Muscle layer of duodenum (tissue), 2 donors: Measurements from ENCODE around the gene TPO.
"Not testable (repeated sequence)": the region's sequence is repeated elsewhere in the genome, so short reads cannot be mapped to it uniquely, and the experiment has no call there.

Experiments
- H3K27ac ChIP-seq: one replicate; pipeline ENCODE4 v1.7.0; 2013; ENCODE audit warnings: mild to moderate bottlenecking, low read length
- H3K27me3 ChIP-seq: one replicate; pipeline ENCODE4 v1.7.0; 2013; ENCODE audit warnings: low read depth, mild to moderate bottlenecking, control low read depth, low read length
- H3K36me3 ChIP-seq, 2 donors: one replicate each; pipeline ENCODE4 v1.7.0; 2013; ENCODE audit warnings: low read length in 2 of 2, control low read depth in 1 of 2, mild to moderate bottlenecking in 1 of 2; ENCODE audit not compliant: insufficient read depth in 2 of 2, control insufficient read depth in 1 of 2
- H3K4me1 ChIP-seq, 2 donors: one replicate each; pipeline ENCODE4 v1.7.0; 2013; ENCODE audit warnings: low read length in 2 of 2, mild to moderate bottlenecking in 2 of 2, control low read depth in 1 of 2, moderate library complexity in 1 of 2; ENCODE audit not compliant: insufficient read depth in 2 of 2, control insufficient read depth in 1 of 2
- H3K4me3 ChIP-seq, 2 donors: one replicate each; pipeline ENCODE4 v1.7.0; 2013; ENCODE audit warnings: low read length in 2 of 2, low read depth in 1 of 2, mild to moderate bottlenecking in 1 of 2
- H3K9me3 ChIP-seq, 2 donors: one replicate each; pipeline ENCODE4 v1.7.0; 2013; ENCODE audit warnings: low read length in 2 of 2, control low read depth in 1 of 2, mild to moderate bottlenecking in 1 of 2; ENCODE audit not compliant: control insufficient read depth in 1 of 2
- donor health status: healthy.

TPO gene

GRCh38 chr2:1387954-1388725, 25.1 kb upstream of the TPO start:
- not testable (repeated sequence) for H3K27ac ChIP-seq, H3K4me1 ChIP-seq, H3K36me3 ChIP-seq, H3K27me3 ChIP-seq, H3K9me3 ChIP-seq, H3K4me3 ChIP-seq

DNA sequence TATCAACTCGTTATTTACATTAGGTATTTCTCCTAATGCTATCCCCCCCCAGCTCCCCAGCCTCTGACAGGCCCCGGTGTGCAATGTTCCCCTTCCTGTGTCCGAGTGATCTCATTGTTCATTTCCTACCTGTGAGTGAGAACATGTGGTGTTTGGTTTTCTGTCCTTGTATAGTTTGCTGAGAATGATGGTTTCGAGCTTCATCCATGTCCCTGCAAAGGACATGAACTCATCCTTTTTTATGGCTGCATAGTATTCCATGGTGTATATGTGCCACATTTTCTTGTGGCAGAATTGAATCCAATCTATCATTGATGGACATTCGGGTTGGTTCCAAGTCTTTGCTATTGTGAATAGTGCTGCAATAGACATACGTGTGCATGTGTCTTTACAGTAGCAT, 23.1 kb upstream of the TPO start:
- not testable (repeated sequence) for H3K36me3 ChIP-seq, H3K4me3 ChIP-seq, H3K4me1 ChIP-seq, H3K27ac ChIP-seq, H3K9me3 ChIP-seq, H3K27me3 ChIP-seq

DNA sequence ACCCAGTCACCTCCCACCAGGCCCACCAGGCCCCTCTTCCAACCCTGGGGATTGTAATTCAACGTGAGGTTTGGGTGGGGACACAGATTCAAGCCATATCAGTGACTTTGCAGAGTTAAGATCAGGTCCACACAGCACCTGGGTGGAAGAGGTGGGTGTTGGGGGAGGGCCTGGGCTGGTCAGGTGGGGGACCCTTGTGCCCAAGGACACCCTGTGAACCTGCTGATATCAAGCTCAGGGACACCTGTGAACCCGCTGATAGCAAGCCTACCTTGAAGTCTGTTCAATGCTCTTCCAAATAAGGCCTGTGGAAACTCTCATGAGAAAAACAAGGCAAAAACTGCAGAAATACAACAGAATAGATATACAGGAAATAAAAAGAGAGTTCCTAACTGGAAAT, 19.9 kb upstream of the TPO start:
- Histone ChIP-seq H3K27me3 (no peaks in the 10 kb centered on the region), H3K36me3 (no peaks in the 10 kb centered on the region), H3K4me1 (no peaks in the 10 kb centered on the region), H3K4me3 (no peak overlapping the region), H3K9me3 (no peaks in the 10 kb centered on the region), H3K27ac (no peak overlapping the region)

DNA sequence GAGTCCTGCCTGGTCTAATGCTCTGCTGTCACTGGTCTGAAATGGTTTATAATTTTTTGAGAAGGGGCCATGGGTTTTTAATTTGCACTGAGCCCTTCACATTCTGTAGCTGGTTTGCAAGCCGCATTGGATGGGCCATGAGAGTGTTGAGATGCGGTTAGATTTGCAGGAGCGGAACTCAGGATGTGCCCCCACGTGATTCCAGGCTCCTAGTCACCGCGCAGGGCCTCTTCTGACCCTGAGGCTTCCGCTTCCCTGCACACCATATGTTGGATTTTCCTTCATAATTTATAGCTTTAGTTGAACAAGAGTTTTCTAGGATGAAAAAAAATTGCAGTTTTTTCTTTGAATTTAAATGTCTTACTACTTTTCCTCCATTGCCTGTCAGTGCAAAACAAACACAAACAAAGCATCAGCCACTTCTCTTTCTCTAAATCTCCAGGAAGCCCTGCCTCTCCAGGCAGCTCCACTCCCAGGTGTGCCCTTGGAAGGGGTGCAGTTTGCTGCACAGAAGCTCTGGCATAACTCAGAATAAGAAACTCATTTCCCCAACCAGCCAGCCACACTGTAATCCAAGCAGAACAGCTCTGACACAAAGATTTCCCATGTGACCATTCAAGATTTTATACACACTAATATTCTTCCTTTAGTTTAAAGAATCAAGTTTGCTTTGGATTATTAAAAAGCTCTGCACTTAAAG, 18.4 kb upstream of the TPO start:
- no peaks in the 10 kb centered on the region for H3K27me3 ChIP-seq
- H3K36me3 ChIP-seq, result no peaks in the 10 kb centered on the region
- H3K4me1 ChIP-seq, result no peaks in the 10 kb centered on the region
- H3K27ac ChIP-seq, result no peak overlapping the region
- no peak overlapping the region for H3K4me3 ChIP-seq
- no peaks in the 10 kb centered on the region for H3K9me3 ChIP-seq

DNA sequence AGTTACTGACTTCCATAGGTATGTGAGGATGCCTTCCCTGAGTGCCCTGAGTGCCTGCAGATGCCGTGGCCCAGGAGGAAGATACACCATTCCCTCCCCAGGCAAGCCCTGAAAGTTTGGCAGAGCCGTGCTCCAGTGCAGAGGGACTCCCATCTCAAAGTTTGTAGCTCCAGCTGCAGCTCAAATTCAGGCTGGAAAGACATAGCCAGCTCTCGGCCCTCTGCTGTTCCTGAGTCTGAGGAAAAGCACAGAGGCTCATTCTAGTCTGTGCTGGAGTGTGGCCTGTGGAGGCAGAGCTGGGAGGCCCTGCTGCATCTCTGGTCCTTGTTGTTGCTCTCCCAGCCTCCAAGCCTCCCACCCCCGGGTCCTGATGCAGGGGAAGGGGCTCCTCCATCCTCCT, 15.9 kb upstream of the TPO start:
- Histone ChIP-seq H3K9me3 (no peaks in the 10 kb centered on the region), H3K36me3 (no peaks in the 10 kb centered on the region), H3K27me3 (no peaks in the 10 kb centered on the region), H3K4me1 (no peaks in the 10 kb centered on the region), H3K4me3 (no peak overlapping the region), H3K27ac (no peak overlapping the region)

DNA sequence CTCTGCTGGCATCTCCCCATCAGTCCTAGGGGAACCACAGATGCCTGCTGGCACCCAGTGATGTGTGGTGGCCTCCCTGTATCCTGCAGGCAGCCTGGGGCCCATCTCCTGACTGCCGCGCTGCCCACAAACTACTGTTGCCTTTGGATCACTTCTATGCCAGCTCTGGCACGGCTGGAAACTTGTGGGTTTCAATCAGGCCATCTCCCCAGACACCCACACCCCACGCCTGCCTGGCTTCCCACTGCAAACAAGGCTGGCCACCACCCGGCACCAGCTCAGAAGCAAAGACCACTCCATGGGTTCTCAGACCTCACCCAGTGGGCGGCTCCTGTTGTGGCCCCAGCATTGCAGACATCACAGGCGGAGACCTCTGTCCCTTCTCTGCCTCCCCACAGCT, 15.1 kb upstream of the TPO start:
- Histone ChIP-seq H3K27ac (no peak overlapping the region), H3K9me3 (no peaks in the 10 kb centered on the region)

GRCh38 chr2:1400943-1401735, 12.1 kb upstream of the TPO start:
- Histone ChIP-seq H3K9me3 (no peaks in the 10 kb centered on the region), H3K27ac (no peak overlapping the region)

More for the DNA sequence above, 15.1 kb upstream of the TPO start:
- Histone ChIP-seq H3K4me3 (no peak overlapping the region), H3K4me1 (no peaks in the 10 kb centered on the region), H3K27me3 (no peaks in the 10 kb centered on the region), H3K36me3 (no peaks in the 10 kb centered on the region)

DNA sequence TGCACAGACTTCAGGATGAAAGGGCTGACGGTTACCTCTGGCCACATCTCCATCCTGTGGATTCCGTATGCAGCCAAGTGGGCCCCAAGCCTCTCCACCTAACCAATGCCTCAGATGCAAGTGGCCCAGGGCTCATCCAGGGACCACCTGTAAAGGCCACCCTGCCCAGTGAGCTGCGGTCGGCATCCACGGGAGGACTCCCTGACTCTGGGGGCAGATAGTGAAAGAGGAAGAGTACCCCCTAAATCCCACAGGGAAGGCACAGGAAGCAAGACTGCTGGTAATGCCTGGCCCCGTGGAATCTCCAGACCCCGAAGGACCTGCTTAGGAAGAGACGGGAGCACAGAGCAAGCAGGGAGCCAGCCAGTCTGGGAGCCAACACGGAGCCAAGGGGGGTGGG, 11.2 kb upstream of the TPO start:
- Histone ChIP-seq H3K27ac (no peak overlapping the region), H3K36me3 (no peaks in the 10 kb centered on the region), H3K9me3 (no peaks in the 10 kb centered on the region), H3K4me1 (no peaks in the 10 kb centered on the region), H3K4me3 (no peak overlapping the region), H3K27me3 (no peaks in the 10 kb centered on the region)

More at GRCh38 chr2:1400943-1401735, 12.1 kb upstream of the TPO start:
- Histone ChIP-seq H3K4me1 (no peaks in the 10 kb centered on the region), H3K36me3 (no peaks in the 10 kb centered on the region), H3K27me3 (no peaks in the 10 kb centered on the region), H3K4me3 (no peak overlapping the region)

DNA sequence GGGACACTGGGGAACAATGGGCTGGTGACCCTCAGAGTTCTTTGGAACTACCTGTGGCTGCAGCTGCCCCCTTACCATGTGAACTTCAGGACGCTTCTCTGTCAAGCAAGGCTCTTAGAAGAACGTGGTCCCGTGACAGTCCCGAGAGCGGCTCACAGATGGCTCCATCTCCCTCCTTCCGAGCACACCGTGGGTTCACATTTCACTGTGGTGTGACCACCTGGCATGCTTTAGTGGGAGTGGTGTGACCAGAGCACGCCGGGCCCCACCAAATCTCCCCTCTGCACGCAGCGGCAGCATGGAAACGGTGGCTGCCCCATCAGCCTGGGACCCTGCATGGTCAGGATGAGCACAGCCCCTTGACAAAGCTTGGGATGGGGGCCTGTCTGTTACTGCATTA, 9.7 kb upstream of the TPO start:
- H3K4me3 ChIP-seq, result no peak overlapping the region
- no peaks in the 10 kb centered on the region for H3K27me3 ChIP-seq
- no peak overlapping the region for H3K27ac ChIP-seq
- H3K4me1 ChIP-seq, result no peaks in the 10 kb centered on the region
- H3K9me3 ChIP-seq, result no peaks in the 10 kb centered on the region
- no peaks in the 10 kb centered on the region for H3K36me3 ChIP-seq

GRCh38 chr2:1405124-1405523, 8.1 kb upstream of the TPO start:
- Histone ChIP-seq H3K27ac (no peak overlapping the region), H3K36me3 (no peaks in the 10 kb centered on the region), H3K4me1 (no peaks in the 10 kb centered on the region), H3K4me3 (no peak overlapping the region), H3K9me3 (no peaks in the 10 kb centered on the region), H3K27me3 (no peaks in the 10 kb centered on the region)

- Histone ChIP-seq H3K9me3 (no peaks in the 10 kb centered on the region), H3K4me3 (no peak overlapping the region), H3K4me1 (no peaks in the 10 kb centered on the region), H3K27ac (no peak overlapping the region), H3K27me3 (no peaks in the 10 kb centered on the region), H3K36me3 (no peaks in the 10 kb centered on the region)
These were observed 7.3 kb upstream of the TPO start for GRCh38 chr2:1405967-1406366.
